Pulmonary artery endothelial cell (primary cell): ENCODE data around the gene PRDX3. TPM values are rescaled to one million over a fixed set of nuclear protein-coding genes. Genes with fewer than 3 reads are reported as not detected.
"Not testable (repeated sequence)": the region's sequence is repeated elsewhere in the genome, so short reads cannot be mapped to it uniquely, and the experiment has no call there.

ENCODE experiments used
- DNase-seq: peaks from one replicate; pipeline ENCODE4 v3.0.0-alpha.2; 2011; ENCODE audit warnings: low read depth, low spot score
- total RNA-seq: library from RNA; depleted of rRNA; stranded (reverse); fragments of >200 nt; gene quantifications from 2 replicates; pipeline ENCODE4 v1.2.3, GENCODE V29; 2014

The PRDX3 gene
- total RNA-seq, 1 donor from 2014 or later = 237 TPM

- DNase-seq = no peak
Measured at GRCh38 chr10:119165171-119166117, 13.2 kb downstream of the PRDX3 start, which contains the start of gene SFXN4. TSS of gene SFXN4 (minus strand) at chr10:119165714. CDS start at chr10:119165647, 67 bp downstream.

- no peak for DNase-seq
Measured at GRCh38 chr10:119162452-119163092, 16.0 kb downstream of the PRDX3 start.

- no peak for DNase-seq
Measured at GRCh38 chr10:119161680-119162451, 16.7 kb downstream of the PRDX3 start.

GRCh38 chr10:119159332-119159731, 19.3 kb downstream of the PRDX3 start:
- DNase-seq = no peak

GRCh38 chr10:119153661-119154060, 25.0 kb downstream of the PRDX3 start:
- DNase-seq = no peak

- DNase-seq = no peak
Measured at GRCh38 chr10:119153041-119153440, 25.6 kb downstream of the PRDX3 start.

- DNase-seq = not testable (repeated sequence)
Measured at GRCh38 chr10:119151601-119152000, 27.0 kb downstream of the PRDX3 start.

GRCh38 chr10:119149729-119150128, 28.9 kb downstream of the PRDX3 start:
- DNase-seq = no peak

GRCh38 chr10:119149157-119149556, 29.5 kb downstream of the PRDX3 start:
- DNase-seq = no peak

GRCh38 chr10:119143657-119144056, 35.0 kb downstream of the PRDX3 start:
- DNase-seq = no peak

GRCh38 chr10:119140603-119141245, 37.9 kb downstream of the PRDX3 start:
- no peak for DNase-seq

GRCh38 chr10:119139464-119140067, 39.0 kb downstream of the PRDX3 start:
- no peak for DNase-seq

- no peak for DNase-seq
Measured at GRCh38 chr10:119138346-119139306, 40.0 kb downstream of the PRDX3 start.

- DNase-seq = not testable (repeated sequence)
Measured at GRCh38 chr10:119137878-119138277, 40.7 kb downstream of the PRDX3 start.

- DNase-seq = no peak
Measured at GRCh38 chr10:119136084-119136483, 42.5 kb downstream of the PRDX3 start.

GRCh38 chr10:119135513-119135881, 43.1 kb downstream of the PRDX3 start:
- DNase-seq = no peak

- no peak for DNase-seq
Measured at GRCh38 chr10:119133949-119134348, 44.7 kb downstream of the PRDX3 start.

- no peak for DNase-seq
Measured at GRCh38 chr10:119132521-119133345, 45.9 kb downstream of the PRDX3 start.
